ENCODE results near the gene SCT. TPM values are rescaled to one million over a fixed set of nuclear protein-coding genes. Genes with fewer than 3 reads are reported as not detected.

SCT gene
- total RNA-seq, 2 donors from 2014 or later: not detected

- ATAC-seq (no peak), DNase-seq (no peak)
- Histone ChIP-seq H3K27ac (no peak overlapping the region), H3K4me1 (peaks cover 5% of the 10 kb centered on the region), H3K4me3 (no peak overlapping the region), H3K9me3 (no peaks in the 10 kb centered on the region), H3K27me3 (no peaks in the 10 kb centered on the region), H3K36me3 (replicated peaks in 1 of 2; ENCODE audit: insufficient read depth in 1 of 2, low read depth in 2 of 2) (peaks cover 0 to 2% of the 10 kb centered on the region in 2 donors)
- TF ChIP-seq POLR2A (IDR thresholded peaks at IDR 0.05): no peak
- TF ChIP-seq, protein P1, sequence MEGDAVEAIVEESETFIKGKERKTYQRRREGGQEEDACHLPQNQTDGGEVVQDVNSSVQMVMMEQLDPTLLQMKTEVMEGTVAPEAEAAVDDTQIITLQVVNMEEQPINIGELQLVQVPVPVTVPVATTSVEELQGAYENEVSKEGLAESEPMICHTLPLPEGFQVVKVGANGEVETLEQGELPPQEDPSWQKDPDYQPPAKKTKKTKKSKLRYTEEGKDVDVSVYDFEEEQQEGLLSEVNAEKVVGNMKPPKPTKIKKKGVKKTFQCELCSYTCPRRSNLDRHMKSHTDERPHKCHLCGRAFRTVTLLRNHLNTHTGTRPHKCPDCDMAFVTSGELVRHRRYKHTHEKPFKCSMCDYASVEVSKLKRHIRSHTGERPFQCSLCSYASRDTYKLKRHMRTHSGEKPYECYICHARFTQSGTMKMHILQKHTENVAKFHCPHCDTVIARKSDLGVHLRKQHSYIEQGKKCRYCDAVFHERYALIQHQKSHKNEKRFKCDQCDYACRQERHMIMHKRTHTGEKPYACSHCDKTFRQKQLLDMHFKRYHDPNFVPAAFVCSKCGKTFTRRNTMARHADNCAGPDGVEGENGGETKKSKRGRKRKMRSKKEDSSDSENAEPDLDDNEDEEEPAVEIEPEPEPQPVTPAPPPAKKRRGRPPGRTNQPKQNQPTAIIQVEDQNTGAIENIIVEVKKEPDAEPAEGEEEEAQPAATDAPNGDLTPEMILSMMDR (IDR thresholded peaks at IDR 0.05): no peak
- intact Hi-C loops (cut with DNase I): no loop called here
- 76 to 85% methylated on average over 11 to 44 of the region's 45 CpGs for WGBS, 2 donors
These were observed 5.8 kb downstream of the SCT start for GRCh38 chr11:620935-621814.

DNA sequence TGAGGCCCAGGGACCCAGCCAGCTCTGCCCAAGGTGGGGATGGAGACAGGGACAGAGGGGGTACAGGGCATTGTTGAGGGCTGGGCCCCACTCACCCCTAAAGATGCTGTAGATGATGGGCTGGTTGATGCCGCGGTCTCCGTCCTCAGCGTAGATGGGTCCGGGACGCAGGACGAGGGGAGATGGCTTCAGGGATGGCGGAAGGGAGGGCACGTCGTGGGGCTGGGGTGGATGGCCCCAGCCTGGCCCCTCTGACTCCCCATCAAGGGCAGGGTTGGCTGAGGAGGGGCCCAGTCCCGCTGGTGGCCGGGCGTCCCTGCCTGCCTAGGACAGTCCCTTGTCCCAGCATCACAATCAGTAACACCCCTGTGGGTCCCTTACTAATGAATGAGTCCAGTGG, 6.8 kb downstream of the SCT start:
- no peak overlapping the region for H3K4me3 ChIP-seq
- H3K36me3 ChIP-seq (replicated peaks in 1 of 2; ENCODE audit: insufficient read depth in 1 of 2, low read depth in 2 of 2): peaks cover 0 to 2% of the 10 kb centered on the region in 2 donors
- no peak for ATAC-seq
- 94 to 95% methylated on average over 10 to 13 of the region's 13 CpGs for WGBS, 2 donors
- H3K4me1 ChIP-seq: peaks cover 8% of the 10 kb centered on the region
- no peaks in the 10 kb centered on the region for H3K9me3 ChIP-seq
- H3K27ac ChIP-seq: no peak overlapping the region
- TF ChIP-seq, protein P1 (IDR thresholded peaks at IDR 0.05): no peak
- no peak for TF ChIP-seq POLR2A (IDR thresholded peaks at IDR 0.05)
- no peak for DNase-seq
- intact Hi-C loops (cut with DNase I): no loop called here
- H3K27me3 ChIP-seq: no peaks in the 10 kb centered on the region

GRCh38 chr11:619628-620050, 7.3 kb downstream of the SCT start:
- Histone ChIP-seq H3K27me3 (no peaks in the 10 kb centered on the region), H3K27ac (no peak overlapping the region), H3K4me3 (no peak overlapping the region), H3K4me1 (peaks cover 14% of the 10 kb centered on the region), H3K36me3 (replicated peaks in 1 of 2; ENCODE audit: insufficient read depth in 1 of 2, low read depth in 2 of 2) (peaks cover 0 to 2% of the 10 kb centered on the region in 2 donors), H3K9me3 (no peaks in the 10 kb centered on the region)
- no peak for ATAC-seq
- 93 to 96% methylated on average over 4 to 5 of the region's 22 CpGs for WGBS, 2 donors
- TF ChIP-seq, protein P1 (IDR thresholded peaks at IDR 0.05): no peak
- intact Hi-C loops (cut with DNase I): no loop called here
- DNase-seq: no peak

GRCh38 chr11:618856-619627, 7.9 kb downstream of the SCT start:
- TF ChIP-seq POLR2A (IDR thresholded peaks at IDR 0.05): no peak
- TF ChIP-seq, protein P1 (IDR thresholded peaks at IDR 0.05): no peak
- DNase-seq: no peak

More at GRCh38 chr11:618856-619627, 7.9 kb downstream of the SCT start:
- no peak overlapping the region for H3K4me3 ChIP-seq
- no peaks in the 10 kb centered on the region for H3K27me3 ChIP-seq
- WGBS, 2 donors: 90 to 92% methylated on average over 13 to 22 of the region's 24 CpGs
- peaks cover 20% of the 10 kb centered on the region for H3K4me1 ChIP-seq
- intact Hi-C loops (cut with DNase I): no loop called here
- H3K27ac ChIP-seq: no peak overlapping the region
- ATAC-seq: no peak
- H3K36me3 ChIP-seq (replicated peaks in 1 of 2; ENCODE audit: insufficient read depth in 1 of 2, low read depth in 2 of 2): peaks cover 0 to 2% of the 10 kb centered on the region in 2 donors
- H3K9me3 ChIP-seq: no peaks in the 10 kb centered on the region

All from body of pancreas (tissue), 4 donors.